Dedifferentiated amniotic fluid mesenchymal stem cell (primary cell): ENCODE results near the gene ATP2C2.
"Not testable (repeated sequence)": the region's sequence is repeated elsewhere in the genome, so short reads cannot be mapped to it uniquely, and the experiment has no call there.

Experiments used
- DNase-seq: peaks from one replicate; pipeline ENCODE4 v3.0.0-alpha.2; 2016; ENCODE audit errors: extremely low spot score

Gene ATP2C2

DNA sequence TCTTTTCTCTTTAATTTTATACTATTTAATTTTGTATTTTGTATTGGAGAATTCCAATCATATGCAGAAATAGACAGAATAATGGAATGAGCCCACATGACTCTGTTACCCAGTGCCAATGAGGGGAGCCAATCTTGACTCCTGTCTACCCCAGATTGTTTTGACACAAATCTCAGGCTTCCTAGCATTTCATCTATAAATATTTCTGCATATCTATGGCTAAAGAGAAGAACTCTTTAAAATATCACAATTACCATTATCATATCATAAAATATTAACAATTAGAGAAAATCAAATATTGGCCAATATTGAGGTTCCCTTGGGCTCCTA lies 23.7 kb downstream of the ATP2C2 start:
- no peak for DNase-seq

DNA sequence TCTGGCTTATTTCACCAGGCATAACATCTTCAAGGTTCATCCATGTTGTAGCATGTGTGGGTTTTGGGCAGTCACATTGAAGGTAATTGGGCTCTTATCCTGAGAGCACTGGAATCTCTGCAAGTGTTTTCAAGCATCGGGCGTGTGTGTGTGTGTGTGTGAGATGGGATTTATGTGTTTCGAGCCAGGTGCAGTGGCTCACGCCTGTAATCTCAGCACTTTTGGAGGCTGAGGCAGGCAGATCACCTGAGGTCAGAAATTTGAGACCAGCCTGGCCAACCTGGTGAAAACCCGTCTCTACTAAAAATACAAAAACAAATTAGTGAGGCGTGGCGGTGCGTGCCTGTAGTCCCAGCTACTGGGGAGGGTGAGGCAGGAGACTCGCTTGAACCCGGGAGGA lies 27.7 kb downstream of the ATP2C2 start:
- not testable (repeated sequence) for DNase-seq

DNA sequence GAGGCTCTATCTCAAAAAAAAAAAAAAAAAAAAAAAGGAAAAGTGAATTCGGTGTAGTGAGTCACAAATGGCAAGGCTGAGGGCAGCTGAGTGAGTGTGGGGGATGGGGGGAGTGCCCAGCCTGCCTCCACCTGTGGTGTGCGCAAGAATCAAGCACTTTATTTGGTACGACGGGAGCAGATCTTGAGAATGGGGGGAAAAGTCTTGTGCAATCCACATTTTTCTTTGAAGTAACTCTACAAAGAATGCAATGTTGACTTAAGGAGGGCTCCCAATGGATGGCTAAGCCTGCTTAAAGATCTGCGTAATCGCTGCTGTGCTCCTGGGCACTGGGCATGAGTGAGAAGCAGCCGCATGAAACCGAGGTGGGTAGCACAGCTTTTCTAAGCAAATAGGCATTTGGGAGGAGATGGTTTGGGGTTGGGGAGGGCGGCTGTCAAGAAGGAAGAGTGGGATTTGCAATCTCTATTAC lies 28.2 kb downstream of the ATP2C2 start:
- DNase-seq, result no peak

DNA sequence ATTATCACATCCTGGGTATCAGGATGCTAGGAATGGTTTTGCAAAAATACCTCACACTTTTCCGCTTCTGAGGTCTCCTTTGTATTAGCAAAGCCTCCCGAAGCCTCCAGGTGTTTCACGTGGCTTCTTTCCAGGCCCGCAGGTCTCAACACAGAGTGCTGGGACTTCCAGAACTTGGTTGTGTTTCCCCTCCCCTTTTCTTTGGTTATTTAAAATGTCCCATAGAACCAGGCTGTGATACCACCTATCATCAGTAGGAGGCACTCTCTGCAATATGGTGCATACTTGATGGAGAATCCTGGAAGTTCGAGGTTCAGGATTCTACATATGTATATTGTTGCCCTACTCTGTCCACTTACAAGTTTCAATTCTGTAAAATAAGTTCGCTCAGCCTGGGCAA lies 28.8 kb downstream of the ATP2C2 start:
- no peak for DNase-seq

DNA sequence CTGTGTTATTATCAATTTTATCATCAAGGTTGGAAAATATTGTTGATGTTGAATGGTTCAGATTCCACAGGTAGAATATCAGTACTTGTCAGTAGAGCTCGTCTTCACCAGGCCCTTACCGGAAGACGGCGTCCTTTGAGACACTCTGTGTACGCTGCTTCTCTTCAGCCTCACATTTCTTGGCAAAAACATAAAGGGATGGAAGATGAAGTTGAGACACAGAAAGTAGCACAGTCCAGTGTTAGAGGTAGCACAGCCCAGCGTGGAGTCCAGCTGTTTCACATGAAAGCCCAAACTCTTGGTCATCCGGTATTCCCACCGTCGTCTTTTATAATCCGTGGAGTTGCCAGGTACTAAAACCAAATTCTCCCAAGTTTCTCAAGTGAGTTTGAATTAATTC lies 30.4 kb downstream of the ATP2C2 start:
- no peak for DNase-seq

DNA sequence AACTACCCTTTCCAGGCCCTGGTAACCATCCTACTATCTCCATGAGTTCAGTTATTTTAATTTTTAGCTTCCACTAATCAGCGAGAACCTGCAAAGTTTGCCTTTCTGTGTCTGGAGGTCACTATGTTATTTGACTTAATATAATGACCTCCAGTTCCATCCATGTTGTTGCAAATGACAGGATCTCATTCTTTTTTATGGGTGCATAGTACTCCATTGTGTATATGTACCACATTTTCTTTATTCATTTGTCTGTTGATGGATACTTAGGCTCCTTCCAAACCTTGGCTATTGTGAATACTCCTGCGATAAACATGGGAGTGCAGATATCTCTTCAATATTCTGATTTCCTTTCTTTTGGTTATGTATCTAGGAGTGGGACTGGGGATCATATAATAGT lies 31.6 kb downstream of the ATP2C2 start:
- not testable (repeated sequence) for DNase-seq

DNA sequence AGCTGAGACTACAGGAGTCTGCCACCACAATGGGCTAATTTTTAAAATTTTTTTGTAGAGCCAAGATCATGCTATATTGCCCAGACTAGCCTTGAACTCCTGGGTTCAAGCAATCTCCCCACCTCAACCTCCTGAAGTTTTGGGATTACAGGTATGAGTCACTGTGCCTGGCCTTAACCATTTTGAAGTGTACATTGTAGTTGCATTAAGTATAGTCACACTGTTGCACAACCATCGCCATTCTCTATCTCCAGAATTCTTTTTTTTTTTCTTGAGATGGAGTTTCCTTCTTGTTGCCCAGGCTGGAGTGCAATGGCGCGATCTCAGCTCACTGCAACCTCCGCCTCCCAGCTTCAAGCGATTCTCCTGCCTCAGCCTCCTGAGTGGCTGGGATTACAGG lies 35.1 kb downstream of the ATP2C2 start:
- DNase-seq, result not testable (repeated sequence)

DNA sequence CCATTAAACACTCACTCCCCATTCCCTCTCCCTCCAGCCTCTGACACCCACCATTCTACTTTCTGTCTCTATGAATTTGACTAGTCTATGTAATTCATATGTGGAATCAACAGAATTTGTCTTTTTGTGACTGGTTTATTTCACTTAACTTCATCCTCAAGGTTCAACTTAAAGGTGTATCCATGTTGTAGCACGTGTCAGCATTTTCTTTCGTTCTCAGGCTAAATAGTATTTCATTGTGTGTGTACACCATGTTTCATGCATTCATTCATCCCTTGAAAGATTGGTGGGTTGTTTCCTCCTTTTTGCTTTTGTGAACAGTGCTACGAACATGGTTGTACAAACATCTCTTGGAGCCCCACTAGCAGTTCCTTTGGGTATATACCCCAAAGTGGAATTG lies 36.0 kb downstream of the ATP2C2 start:
- DNase-seq, result no peak

DNA sequence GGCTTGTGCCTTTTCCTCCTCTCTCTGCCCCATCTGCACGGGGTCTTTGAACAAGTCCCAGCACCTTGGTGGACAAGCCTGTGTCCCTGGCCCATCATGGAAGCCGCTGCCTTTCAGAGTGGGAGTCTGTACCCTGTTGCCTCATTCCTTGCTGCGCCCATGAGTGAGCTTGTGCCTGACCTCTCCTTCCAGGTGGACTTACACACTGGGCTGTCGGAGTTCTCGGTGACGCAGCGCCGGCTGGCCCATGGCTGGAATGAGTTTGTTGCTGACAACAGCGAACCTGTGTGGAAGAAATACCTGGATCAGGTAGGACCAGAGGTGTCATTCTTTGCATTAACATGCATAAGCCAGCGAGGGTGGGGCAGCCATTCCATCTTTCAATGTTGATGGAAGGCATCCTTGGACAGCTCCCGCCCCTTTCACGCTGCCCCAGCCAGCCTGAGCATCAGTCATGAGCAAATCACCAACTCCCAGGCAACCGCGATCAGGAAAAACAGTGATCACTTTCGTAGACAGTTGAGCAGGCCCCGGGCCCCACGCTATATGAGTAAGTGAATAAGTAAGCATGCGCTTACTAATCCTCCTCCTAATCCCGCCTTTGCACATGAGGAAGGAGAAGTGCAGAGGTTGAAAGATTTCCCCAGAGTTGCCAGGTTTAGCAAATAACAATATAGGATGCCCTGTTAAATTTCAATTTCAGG lies 36.8 kb downstream of the ATP2C2 start:
- DNase-seq, result no peak

DNA sequence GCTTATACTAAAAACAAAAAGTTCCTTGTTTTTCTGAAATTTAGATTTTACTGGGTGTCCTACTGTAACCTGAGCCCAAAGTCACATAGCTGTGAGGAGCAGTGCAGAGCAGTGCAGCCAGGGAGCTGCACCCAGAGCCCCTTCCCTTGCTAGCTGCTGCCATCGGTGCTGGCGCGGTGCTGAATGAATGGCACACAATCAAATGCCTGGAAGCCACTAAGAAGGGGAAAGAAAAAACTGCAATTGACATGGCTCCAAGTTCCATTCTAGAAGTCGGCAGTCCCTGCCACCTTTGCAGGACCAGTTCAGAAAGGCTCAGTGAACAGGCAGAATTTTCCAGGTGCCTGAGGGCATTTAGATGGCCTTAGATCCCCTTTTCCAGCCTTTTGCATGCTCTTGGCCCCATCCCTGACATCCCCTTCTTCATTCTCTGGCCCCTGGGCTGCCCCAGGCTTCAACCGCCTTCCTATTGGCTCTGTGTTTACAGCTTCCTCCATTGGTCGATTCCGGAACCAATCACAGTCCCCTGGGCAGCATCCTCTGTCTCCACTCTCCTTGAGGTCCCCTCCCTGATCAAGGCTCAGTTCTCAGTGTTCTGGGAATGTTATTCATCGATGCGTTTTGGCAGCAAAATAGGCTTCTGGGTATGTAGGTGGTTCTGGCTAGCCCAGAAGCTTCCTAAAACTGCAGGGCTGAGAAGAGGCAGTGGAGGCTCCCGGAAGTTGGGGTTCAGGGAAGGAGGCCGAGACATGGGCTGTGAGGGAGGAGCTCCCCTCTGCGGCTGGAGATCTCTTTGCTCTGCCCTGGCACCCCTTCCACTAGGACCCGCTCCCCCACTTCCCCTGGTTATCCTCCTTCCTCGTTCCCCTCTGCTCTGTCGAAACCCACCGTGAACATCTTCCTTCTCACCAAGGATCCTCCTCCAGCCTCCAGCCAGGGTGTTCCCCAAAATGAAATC lies 37.9 kb downstream of the ATP2C2 start:
- DNase-seq, result no peak

DNA sequence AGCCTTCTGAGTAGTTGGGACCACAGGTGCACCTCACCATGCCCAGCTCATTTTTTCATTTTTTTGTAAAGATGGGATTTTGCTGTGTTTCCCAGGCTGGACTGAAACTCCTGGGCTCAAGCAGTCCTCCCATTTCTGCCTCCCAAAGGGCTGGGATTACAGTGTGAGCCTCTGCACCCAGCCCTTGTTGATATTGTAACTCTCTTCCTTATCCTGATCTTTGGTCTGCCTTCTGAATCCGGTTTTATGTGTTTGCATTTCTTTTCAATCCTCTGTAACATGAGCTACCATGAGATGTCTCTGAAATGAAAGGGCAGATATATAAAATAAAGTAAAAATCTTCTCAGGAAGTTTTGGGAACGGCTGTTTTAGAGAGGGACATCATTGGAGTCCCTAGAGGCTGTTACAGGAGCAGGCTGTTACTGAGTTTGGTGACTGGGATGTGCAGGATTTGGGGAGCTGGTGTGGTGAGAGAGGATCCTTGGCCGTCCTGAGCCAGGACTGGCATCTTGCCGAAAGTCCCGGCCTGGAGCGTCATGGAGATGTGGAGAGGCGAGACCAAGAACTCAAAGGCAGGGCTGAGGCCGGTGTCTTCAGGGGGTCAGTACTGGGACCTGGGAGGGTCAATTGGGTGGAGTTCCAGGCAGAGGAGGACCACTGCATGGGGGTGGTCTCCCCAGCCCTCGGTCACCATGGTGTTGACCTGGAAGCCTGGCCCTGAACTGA lies 39.4 kb downstream of the ATP2C2 start:
- DNase-seq, result no peak

DNA sequence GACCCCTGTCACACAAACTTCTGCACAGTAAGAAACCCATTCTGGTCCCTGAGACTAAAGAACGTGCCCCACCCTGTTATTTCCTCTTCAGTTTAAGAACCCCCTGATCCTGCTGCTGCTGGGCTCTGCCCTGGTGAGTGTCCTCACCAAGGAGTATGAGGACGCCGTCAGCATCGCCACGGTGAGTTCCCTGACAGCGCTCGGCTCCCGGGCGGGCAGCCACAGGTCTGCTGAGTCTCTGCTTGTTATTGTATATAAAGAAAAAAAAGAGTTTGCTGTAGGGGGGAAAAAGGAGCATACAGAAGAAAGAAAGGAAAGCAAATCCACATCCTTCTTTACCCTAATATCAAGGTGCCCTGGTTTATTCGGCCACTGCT lies 40.0 kb downstream of the ATP2C2 start:
- no peak for DNase-seq

DNA sequence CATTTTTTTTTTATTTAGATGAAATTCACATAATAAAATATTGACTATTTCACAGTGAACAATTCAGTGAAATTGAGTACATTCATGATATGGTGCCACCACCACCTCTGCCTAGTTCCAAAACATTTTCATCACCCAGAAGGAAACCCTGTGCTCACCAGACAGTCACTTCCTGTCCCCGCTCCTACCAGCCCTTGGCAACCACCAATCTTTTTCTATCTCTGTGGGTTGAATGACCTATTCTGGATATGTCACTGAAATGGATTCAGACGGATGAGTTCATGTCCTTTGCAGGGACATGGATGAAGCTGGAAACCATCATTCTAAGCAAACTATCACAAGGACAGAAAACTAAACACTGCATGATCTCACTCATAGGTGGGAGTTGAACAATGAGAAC lies 40.5 kb downstream of the ATP2C2 start:
- no peak for DNase-seq

DNA sequence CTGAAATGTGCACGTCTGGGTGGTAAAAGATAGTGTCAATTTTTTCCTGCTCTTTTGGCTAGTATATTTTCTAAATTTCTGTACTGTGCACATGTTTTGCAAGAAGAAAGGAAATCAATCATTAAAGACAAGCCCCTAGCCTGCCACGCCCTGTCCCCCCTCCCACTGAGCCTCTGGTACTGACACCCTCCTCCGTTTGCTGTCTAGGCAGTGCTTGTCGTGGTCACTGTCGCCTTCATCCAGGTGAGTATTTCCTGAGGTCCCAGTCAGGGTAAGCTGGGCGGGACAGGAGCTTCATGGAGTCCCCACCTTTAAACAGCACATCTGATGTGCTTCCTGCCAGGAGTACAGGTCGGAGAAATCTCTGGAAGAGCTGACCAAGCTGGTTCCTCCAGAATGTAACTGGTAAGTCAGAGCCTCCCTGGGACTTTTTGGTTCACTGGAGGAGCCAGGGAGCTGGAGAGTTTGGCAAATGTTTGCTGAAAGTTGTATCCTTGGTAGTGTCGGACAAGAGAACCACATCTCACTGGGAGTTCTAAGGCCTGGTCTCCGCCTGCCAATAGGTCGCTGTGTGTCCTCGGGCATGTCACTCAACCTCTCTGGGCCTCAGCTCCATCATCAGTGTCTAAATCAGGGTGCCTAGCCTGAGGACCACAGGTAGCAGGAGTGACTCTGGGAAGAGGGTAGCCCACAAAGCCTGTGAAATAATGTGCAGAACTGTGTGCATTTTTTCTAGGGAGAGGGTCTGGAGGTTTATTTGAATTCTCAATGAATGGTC lies 42.2 kb downstream of the ATP2C2 start:
- no peak for DNase-seq

DNA sequence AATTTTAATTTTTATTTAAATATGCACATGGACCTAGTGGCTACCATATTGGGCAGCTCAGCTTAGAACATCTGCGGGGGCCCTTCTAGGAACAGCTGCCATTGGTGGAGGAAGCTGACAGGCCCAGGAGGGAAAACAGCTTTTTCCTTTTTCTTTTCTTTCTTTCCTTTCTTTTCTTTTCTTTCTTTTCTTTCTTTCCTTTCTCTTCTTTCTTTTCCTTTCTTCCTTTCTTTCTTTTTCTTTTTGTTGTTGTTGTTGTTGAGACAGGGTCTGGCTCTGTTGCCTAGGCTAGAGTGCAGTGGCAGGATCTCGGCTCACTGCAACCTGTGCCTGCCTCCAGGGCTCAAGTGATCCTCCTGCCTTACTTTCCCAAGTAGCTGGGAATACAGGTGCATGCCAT lies 43.4 kb downstream of the ATP2C2 start:
- no peak for DNase-seq

DNA sequence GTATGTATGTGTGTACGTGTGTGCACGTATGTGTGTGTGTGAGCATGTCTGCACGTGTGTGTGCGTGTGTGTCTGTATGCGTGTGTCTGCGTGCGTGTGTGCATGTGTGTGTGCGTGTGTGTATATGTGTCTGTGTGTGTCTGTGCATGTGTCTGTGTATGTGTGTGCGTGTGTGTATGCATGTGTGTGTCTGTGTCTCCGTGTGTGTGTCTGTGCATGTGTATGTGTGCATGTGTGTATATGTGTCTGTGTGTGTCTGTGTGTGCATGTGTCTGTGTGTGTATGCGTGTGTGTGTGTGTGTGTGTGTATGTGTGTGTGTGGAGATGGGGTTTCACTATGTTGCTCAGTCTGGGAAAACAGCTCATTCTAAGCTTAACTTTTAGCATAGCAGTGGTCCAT lies 43.9 kb downstream of the ATP2C2 start:
- no peak for DNase-seq

DNA sequence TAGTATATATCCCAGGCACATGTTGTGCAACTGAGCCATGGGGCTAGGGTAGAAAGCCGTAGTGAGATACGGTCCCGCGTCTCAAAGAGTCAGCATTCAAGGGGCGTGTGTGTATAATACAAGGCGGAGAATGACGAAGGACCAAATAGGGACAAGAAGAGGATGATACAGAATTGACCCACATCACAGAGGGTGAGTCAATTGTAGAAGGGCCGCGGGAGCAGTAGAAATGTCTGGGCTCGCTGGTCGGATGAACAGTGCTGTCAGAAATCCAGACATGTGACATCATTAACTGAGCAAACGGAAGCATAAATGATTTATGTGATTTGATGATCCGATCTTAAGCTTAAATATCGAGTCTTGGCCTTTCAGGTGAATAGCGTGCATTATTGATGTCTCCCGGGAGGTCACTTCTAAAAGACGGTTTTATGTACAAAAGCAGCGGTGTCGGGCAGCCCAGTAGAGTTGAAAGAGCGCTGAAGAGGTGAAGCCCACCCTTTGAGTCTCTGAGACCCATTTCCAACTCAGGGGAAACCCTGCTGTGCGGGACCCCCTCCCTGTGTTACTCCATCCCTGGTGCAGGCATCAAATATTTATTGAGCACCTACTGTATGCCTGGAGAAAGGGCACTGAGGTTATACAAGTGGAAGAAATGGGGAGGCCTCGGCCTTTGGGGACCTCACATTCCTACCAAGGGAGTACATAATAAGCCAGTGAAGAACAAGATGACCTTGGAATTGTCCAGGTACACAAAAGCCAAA lies 45.1 kb downstream of the ATP2C2 start:
- no peak for DNase-seq

DNA sequence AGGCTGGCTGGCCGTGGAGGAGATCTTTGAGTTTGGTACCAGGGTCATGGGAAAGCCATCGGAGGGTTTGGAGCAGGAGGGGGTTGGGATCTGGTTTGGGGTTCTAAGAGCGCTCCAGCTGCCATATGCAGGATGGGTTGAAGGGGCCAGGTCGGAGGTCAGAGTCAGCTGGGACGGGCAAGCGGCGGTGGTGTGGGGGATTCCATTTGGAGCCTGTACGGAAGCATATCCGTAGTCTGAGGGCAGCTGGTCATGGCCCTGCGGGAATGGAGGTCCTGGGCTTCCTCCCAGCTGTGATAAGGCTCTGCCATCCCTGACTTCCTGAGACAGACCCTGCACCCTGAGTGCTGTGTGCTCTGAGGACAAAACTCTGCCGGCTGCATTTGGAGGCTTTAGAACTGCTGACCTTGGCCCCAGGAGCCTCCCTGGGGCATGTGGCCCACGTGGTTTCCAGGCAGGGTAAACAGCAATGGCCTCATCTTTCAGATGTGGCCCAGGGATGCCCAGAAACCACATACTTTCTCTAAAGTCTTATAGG lies 46.5 kb downstream of the ATP2C2 start:
- no peak for DNase-seq

DNA sequence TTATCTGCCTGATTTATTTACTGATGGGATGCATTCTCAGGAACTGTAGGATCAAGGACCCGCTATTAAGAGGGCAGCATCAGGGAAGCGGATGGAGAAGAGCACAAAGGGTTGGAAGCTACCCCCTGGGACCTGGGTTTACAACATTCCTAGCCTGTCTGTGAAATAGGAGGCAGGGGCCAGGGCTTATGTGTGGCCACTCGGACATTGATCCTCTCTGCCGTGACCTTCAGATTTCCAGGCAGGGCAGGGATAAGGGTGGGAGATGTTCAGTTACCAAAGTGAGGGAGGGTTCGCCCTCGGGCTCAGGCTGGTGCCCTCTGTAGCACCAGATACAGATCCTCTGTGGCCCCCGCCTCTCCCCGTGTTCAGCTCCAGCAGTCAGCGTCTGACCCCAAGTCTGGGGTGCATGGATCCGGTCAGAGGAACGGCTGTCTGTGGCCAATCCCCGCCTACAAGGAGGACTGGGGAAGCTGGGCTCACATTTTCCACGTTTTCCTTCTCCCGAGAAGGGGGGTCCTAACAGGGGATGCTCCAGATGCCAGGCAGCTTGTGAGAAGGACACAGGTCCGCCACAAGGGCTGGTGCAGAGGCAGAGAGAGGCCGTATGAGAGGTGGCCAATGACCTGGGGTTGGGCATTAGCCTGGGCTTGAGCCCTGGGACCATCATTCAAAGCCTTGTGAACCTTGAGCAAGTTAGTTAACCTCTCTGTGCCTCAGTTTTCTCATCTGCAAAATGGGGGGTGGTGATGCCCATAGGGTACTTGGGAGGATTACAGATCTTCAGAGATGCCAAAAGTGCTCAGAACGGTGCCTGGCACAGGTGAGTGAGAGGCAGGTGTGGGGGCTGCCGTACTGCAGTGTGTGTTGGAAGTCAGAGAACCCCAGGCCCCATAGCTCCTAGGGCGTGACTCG lies 48.3 kb downstream of the ATP2C2 start:
- DNase-seq, result no peak
